ENCODE results near the gene TUBB2B.
"Not testable (repeated sequence)": the region's sequence is repeated elsewhere in the genome, so short reads cannot be mapped to it uniquely, and the experiment has no call there.

The TUBB2B gene

GRCh38 chr6:3181105-3181504 is 46.3 kb downstream of the TUBB2B start:
- Histone ChIP-seq H3K27ac (ENCODE audit: low read length) (no peak overlapping the region), H3K36me3 (ENCODE audit: control insufficient read depth in 2 of 2, insufficient read depth in 2 of 2, low read length in 2 of 2) (no peaks in the 10 kb centered on the region), H3K4me3 (ENCODE audit: low read length in 2 of 2) (no peak overlapping the region), H3K9ac (ENCODE audit: low read length in 2 of 2) (no peak overlapping the region), H3K4me1 (ENCODE audit: control insufficient read depth, insufficient read depth, low read length) (no peaks in the 10 kb centered on the region), H3K9me3 (ENCODE audit: control insufficient read depth in 2 of 2, low read length in 2 of 2) (no peaks in the 10 kb centered on the region), H3K27me3 (ENCODE audit: control insufficient read depth in 1 of 2, insufficient read depth in 2 of 2, low read length in 2 of 2) (no peaks in the 10 kb centered on the region)

GRCh38 chr6:3179945-3180344 is 47.5 kb downstream of the TUBB2B start:
- peak overlapping the region in 1 of 2 donors; percentile 54 for H3K4me3 ChIP-seq (ENCODE audit: low read length in 2 of 2)
- H3K4me1 ChIP-seq (ENCODE audit: control insufficient read depth, insufficient read depth, low read length); H3K9me3 ChIP-seq (ENCODE audit: control insufficient read depth in 2 of 2, low read length in 2 of 2); H3K27ac ChIP-seq (ENCODE audit: low read length); H3K9ac ChIP-seq (ENCODE audit: low read length in 2 of 2); H3K27me3 ChIP-seq (ENCODE audit: control insufficient read depth in 1 of 2, insufficient read depth in 2 of 2, low read length in 2 of 2); H3K36me3 ChIP-seq (ENCODE audit: control insufficient read depth in 2 of 2, insufficient read depth in 2 of 2, low read length in 2 of 2): not testable (repeated sequence)

- H3K36me3 ChIP-seq (ENCODE audit: control insufficient read depth in 2 of 2, insufficient read depth in 2 of 2, low read length in 2 of 2); H3K4me1 ChIP-seq (ENCODE audit: control insufficient read depth, insufficient read depth, low read length); H3K9ac ChIP-seq (ENCODE audit: low read length in 2 of 2); H3K27me3 ChIP-seq (ENCODE audit: control insufficient read depth in 1 of 2, insufficient read depth in 2 of 2, low read length in 2 of 2); H3K9me3 ChIP-seq (ENCODE audit: control insufficient read depth in 2 of 2, low read length in 2 of 2); H3K27ac ChIP-seq (ENCODE audit: low read length); H3K4me3 ChIP-seq (ENCODE audit: low read length in 2 of 2): not testable (repeated sequence)
These were observed 48.8 kb downstream of the TUBB2B start for GRCh38 chr6:3178666-3179065.

GRCh38 chr6:3176562-3177355 is 50.7 kb downstream of the TUBB2B start:
- no peaks in the 10 kb centered on the region for H3K36me3 ChIP-seq (ENCODE audit: control insufficient read depth in 2 of 2, insufficient read depth in 2 of 2, low read length in 2 of 2)
- no peaks in the 10 kb centered on the region for H3K27me3 ChIP-seq (ENCODE audit: control insufficient read depth in 1 of 2, insufficient read depth in 2 of 2, low read length in 2 of 2)
- no peaks in the 10 kb centered on the region for H3K4me1 ChIP-seq (ENCODE audit: control insufficient read depth, insufficient read depth, low read length)
- no peak overlapping the region for H3K9ac ChIP-seq (ENCODE audit: low read length in 2 of 2)
- H3K4me3 ChIP-seq (ENCODE audit: low read length in 2 of 2), result no peak overlapping the region
- H3K9me3 ChIP-seq (ENCODE audit: control insufficient read depth in 2 of 2, low read length in 2 of 2), result no peaks in the 10 kb centered on the region
- no peak overlapping the region for H3K27ac ChIP-seq (ENCODE audit: low read length)

- H3K9me3 ChIP-seq (ENCODE audit: control insufficient read depth in 2 of 2, low read length in 2 of 2), result no peaks in the 10 kb centered on the region
- no peak overlapping the region for H3K27ac ChIP-seq (ENCODE audit: low read length)
- H3K4me1 ChIP-seq (ENCODE audit: control insufficient read depth, insufficient read depth, low read length), result no peaks in the 10 kb centered on the region
- H3K36me3 ChIP-seq (ENCODE audit: control insufficient read depth in 2 of 2, insufficient read depth in 2 of 2, low read length in 2 of 2), result no peaks in the 10 kb centered on the region
- H3K9ac ChIP-seq (ENCODE audit: low read length in 2 of 2), result no peak overlapping the region
- H3K4me3 ChIP-seq (ENCODE audit: low read length in 2 of 2), result no peak overlapping the region
- H3K27me3 ChIP-seq (ENCODE audit: control insufficient read depth in 1 of 2, insufficient read depth in 2 of 2, low read length in 2 of 2), result no peaks in the 10 kb centered on the region
These were observed 51.6 kb downstream of the TUBB2B start for GRCh38 chr6:3175715-3176402.
